ENCODE data around the gene RRAS.

RRAS gene

GRCh38 chr19:49652551-49653465 lies 12.9 kb upstream of the RRAS start:
- TF ChIP-seq CTCF (IDR thresholded peaks at IDR 0.05; ENCODE audit: low read depth, low read length) = no peak
- H3K4me3 ChIP-seq (ENCODE audit: low read depth, low read length) = no peak overlapping the region

DNA sequence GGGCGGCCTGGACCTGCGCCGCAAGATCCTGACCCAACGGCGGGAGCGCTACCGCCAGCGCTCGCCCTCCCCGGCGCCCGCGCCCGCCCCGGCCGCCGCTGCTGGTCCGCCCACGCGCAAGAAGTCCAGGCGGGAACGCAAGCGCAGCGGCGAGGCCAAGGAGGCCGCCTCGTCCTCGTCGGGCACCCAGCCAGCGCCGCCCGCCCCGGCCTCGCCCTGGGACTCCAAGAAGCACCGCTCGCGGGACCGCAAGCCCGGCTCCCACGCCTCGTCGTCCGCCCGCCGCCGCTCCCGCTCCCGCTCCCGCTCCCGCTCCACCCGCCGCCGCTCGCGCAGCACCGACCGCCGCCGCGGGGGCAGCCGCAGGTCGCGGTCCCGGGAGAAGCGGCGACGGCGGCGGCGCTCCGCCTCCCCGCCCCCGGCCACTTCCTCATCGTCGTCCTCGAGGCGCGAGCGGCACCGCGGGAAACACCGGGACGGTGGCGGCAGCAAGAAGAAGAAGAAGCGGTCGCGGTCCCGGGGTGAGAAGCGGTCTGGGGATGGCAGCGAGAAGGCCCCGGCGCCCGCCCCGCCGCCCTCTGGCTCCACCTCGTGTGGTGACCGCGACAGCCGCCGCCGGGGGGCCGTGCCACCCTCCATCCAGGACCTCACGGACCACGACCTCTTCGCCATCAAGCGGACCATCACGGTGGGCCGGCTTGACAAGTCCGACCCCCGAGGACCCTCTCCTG lies 12.0 kb upstream of the RRAS start:
- no peak for TF ChIP-seq CTCF (IDR thresholded peaks at IDR 0.05; ENCODE audit: low read depth, low read length)

GRCh38 chr19:49651029-49651819 lies 11.3 kb upstream of the RRAS start:
- TF ChIP-seq CTCF (IDR thresholded peaks at IDR 0.05; ENCODE audit: low read depth, low read length) = no peak
- H3K4me3 ChIP-seq (ENCODE audit: low read depth, low read length) = no peak overlapping the region

More for the DNA sequence above, 12.0 kb upstream of the RRAS start:
- no peak overlapping the region for H3K4me3 ChIP-seq (ENCODE audit: low read depth, low read length)

GRCh38 chr19:49646586-49646985 lies 6.6 kb upstream of the RRAS start:
- H3K4me3 ChIP-seq (ENCODE audit: low read depth, low read length) = no peak overlapping the region
- TF ChIP-seq CTCF (IDR thresholded peaks at IDR 0.05; ENCODE audit: low read depth, low read length) = no peak

GRCh38 chr19:49645995-49646394 lies 6.1 kb upstream of the RRAS start:
- H3K4me3 ChIP-seq (ENCODE audit: low read depth, low read length) = no peak overlapping the region
- no peak for TF ChIP-seq CTCF (IDR thresholded peaks at IDR 0.05; ENCODE audit: low read depth, low read length)

DNA sequence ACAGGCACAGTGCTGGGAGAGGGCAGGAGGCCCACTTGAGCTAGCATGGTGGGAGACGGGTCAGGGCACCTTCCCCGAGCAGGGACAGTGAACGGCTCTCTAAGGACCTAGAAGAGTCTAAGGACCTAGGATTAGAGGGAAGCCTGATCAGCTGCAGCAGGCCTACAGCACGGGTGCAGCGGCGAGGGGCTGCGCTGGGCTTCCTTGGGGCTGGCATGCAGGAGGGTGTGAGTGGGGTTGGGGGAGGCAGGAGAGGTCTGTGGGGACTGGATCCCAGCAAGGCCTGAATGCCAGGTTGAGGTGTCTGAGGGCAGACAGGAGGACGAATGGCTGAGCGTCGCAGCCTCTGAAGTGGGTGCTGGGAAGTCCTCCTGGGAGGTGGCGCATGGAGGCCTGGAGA lies 5.6 kb upstream of the RRAS start:
- TF ChIP-seq CTCF (IDR thresholded peaks at IDR 0.05; ENCODE audit: low read depth, low read length) = no peak
- no peak overlapping the region for H3K4me3 ChIP-seq (ENCODE audit: low read depth, low read length)
